H9 (cell line): ENCODE measurements around the gene ATG2A. TPM values are rescaled to one million over a fixed set of nuclear protein-coding genes. Genes with fewer than 3 reads are reported as not detected.

Experiments
- DNase-seq: peaks from one replicate; pipeline ENCODE4 v3.0.0-alpha.2; 2017
- H2AFZ ChIP-seq: one replicate; pipeline ENCODE4 v1.6.1; 2013; ENCODE audit warnings: mild to moderate bottlenecking, low read length, control low read depth, moderate library complexity
- H2AK5ac ChIP-seq: 2 replicates; pipeline ENCODE4 v1.6.1; 2013; ENCODE audit warnings: low read length, control low read depth, mixed read lengths; ENCODE audit not compliant: insufficient read length
- H2BK120ac ChIP-seq: one replicate; pipeline ENCODE4 v1.6.1; 2013; ENCODE audit warnings: low read depth, mild to moderate bottlenecking, low read length, control low read depth, inconsistent platforms; ENCODE audit not compliant: poor library complexity, severe bottlenecking
- H2BK12ac ChIP-seq: 2 replicates; pipeline ENCODE4 v1.6.1; 2013; ENCODE audit warnings: low read length, control low read depth, mixed read lengths, low read depth; ENCODE audit not compliant: insufficient read length
- H2BK15ac ChIP-seq: 2 replicates; pipeline ENCODE4 v1.6.1; 2013; ENCODE audit warnings: low read depth, low read length, control low read depth
- H2BK20ac ChIP-seq: one replicate; pipeline ENCODE4 v1.6.1; 2013; ENCODE audit warnings: low read depth, mild to moderate bottlenecking, low read length, control low read depth, inconsistent platforms; ENCODE audit not compliant: poor library complexity, severe bottlenecking
- H2BK5ac ChIP-seq: 2 replicates; pipeline ENCODE4 v1.6.1; 2013; ENCODE audit warnings: low read length, control low read depth, mixed read lengths; ENCODE audit not compliant: insufficient read length
- H3K14ac ChIP-seq: 2 replicates; pipeline ENCODE4 v1.6.1; 2013; ENCODE audit warnings: low read length, control low read depth; ENCODE audit not compliant: insufficient read depth
- H3K18ac ChIP-seq: 2 replicates; pipeline ENCODE4 v1.6.1; 2013; ENCODE audit warnings: low read depth, mild to moderate bottlenecking, mixed read lengths, low read length, control low read depth; ENCODE audit not compliant: insufficient read length
- H3K23ac ChIP-seq: 2 replicates; pipeline ENCODE4 v1.6.1; 2013; ENCODE audit warnings: low read length, control low read depth, mixed read lengths, low read depth; ENCODE audit not compliant: insufficient read length
- H3K23me2 ChIP-seq: 2 replicates; pipeline ENCODE4 v1.6.1; 2013; ENCODE audit warnings: low read depth, mild to moderate bottlenecking, mixed read lengths, low read length, control low read depth; ENCODE audit not compliant: insufficient read length, poor library complexity, severe bottlenecking
- H3K27ac ChIP-seq: 2 replicates; pipeline ENCODE4 v1.5.1; 2013; ENCODE audit warnings: low read length, control low read depth, mixed read lengths, low read depth; ENCODE audit not compliant: insufficient read length
- H3K27me3 ChIP-seq: 2 replicates; pipeline ENCODE4 v1.6.1; 2013; ENCODE audit warnings: low read length, control low read depth, inconsistent platforms; ENCODE audit not compliant: insufficient read depth
- H3K4ac ChIP-seq: 2 replicates; pipeline ENCODE4 v1.6.1; 2013; ENCODE audit warnings: low read depth, mild to moderate bottlenecking, control low read depth, inconsistent platforms, low read length, moderate library complexity
- H3K4me1 ChIP-seq: 2 replicates; pipeline ENCODE4 v1.6.1; 2013; ENCODE audit warnings: low read length, control low read depth, inconsistent platforms; ENCODE audit not compliant: insufficient read depth
- H3K4me2 ChIP-seq: 2 replicates; pipeline ENCODE4 v1.6.1; 2013; ENCODE audit warnings: low read length, control low read depth, mixed read lengths; ENCODE audit not compliant: insufficient read length, insufficient read depth
- H3K56ac ChIP-seq: 2 replicates; pipeline ENCODE4 v1.6.1; 2013; ENCODE audit warnings: low read depth, mild to moderate bottlenecking, mixed read lengths, low read length, control low read depth; ENCODE audit not compliant: insufficient read length
- H3K79me1 ChIP-seq: 2 replicates; pipeline ENCODE4 v1.6.1; 2013; ENCODE audit warnings: low read depth, mild to moderate bottlenecking, moderate library complexity, low read length, control low read depth, inconsistent platforms; ENCODE audit not compliant: insufficient read depth, poor library complexity, severe bottlenecking
- H3K79me2 ChIP-seq: 2 replicates; pipeline ENCODE4 v1.6.1; 2013; ENCODE audit warnings: low read length, control low read depth, inconsistent platforms; ENCODE audit not compliant: insufficient read depth
- H3K9ac ChIP-seq: 2 replicates; pipeline ENCODE4 v1.6.1; 2013; ENCODE audit warnings: low read length, control low read depth, mixed read lengths; ENCODE audit not compliant: insufficient read length; ENCODE audit errors: extremely low read depth
- H3K9me3 ChIP-seq: one replicate; pipeline ENCODE4 v1.6.1; 2013; ENCODE audit warnings: low read depth, low read length, inconsistent platforms; ENCODE audit not compliant: control insufficient read depth
- H3T11ph ChIP-seq: one replicate; pipeline ENCODE4 v1.6.1; 2013; ENCODE audit warnings: mild to moderate bottlenecking, low read length, control low read depth, inconsistent platforms
- H4K20me1 ChIP-seq: one replicate; pipeline ENCODE4 v1.6.1; 2013; ENCODE audit not compliant: control insufficient read depth, insufficient read length, insufficient read depth
- H4K5ac ChIP-seq: 2 replicates; pipeline ENCODE4 v1.6.1; 2013; ENCODE audit warnings: low read depth, mild to moderate bottlenecking, mixed read lengths, low read length, control low read depth; ENCODE audit not compliant: insufficient read length
- H4K8ac ChIP-seq: replicated peaks from 2 replicates; pipeline ENCODE4 v1.6.1; 2013; ENCODE audit warnings: low read length, control low read depth, mixed read lengths, low read depth; ENCODE audit not compliant: insufficient read length
- H4K91ac ChIP-seq: 2 replicates; pipeline ENCODE4 v1.6.1; 2013; ENCODE audit warnings: low read depth, mild to moderate bottlenecking, moderate library complexity, mixed read lengths, low read length, control low read depth; ENCODE audit not compliant: insufficient read length
- H3K27ac Mint-ChIP-seq, 3 experiments: 2 replicates in 2 of 3; 3 replicates in 1 of 3; pipeline ENCODE4 v1.8.0; 2020 to 2021; ENCODE audit warnings: mixed read lengths in 3 of 3, mild to moderate bottlenecking in 1 of 3, moderate library complexity in 1 of 3
- H3K27me3 Mint-ChIP-seq: 2 replicates; pipeline ENCODE4 v1.8.0; 2021; ENCODE audit warnings: low read depth, mild to moderate bottlenecking, moderate library complexity, mixed read lengths
- H3K36me3 Mint-ChIP-seq, 3 experiments: 2 replicates in 2 of 3; 3 replicates in 1 of 3; pipeline ENCODE4 v1.8.0; 2020 to 2021; ENCODE audit warnings: low read depth in 3 of 3, mixed read lengths in 3 of 3; ENCODE audit not compliant: insufficient read depth in 1 of 3
- H3K4me1 Mint-ChIP-seq, 2 experiments: 2 replicates each; pipeline ENCODE4 v1.8.0; 2020; ENCODE audit warnings: mixed read lengths in 2 of 2
- H3K4me3 Mint-ChIP-seq, 2 experiments: 2 replicates in 1 of 2; 3 replicates in 1 of 2; pipeline ENCODE4 v1.8.0; 2020 to 2021; ENCODE audit warnings: mild to moderate bottlenecking in 2 of 2, mixed read lengths in 2 of 2, moderate library complexity in 1 of 2
- H3K9me3 Mint-ChIP-seq, 2 experiments: 2 replicates in 1 of 2; 3 replicates in 1 of 2; pipeline ENCODE4 v1.8.0; 2020; ENCODE audit warnings: mild to moderate bottlenecking in 2 of 2, mixed read lengths in 2 of 2, moderate library complexity in 1 of 2
- WGBS: extraction: QIAGEN DNeasy Blood & Tissue Kit; methylation state at CpG from one replicate; pipeline ENCODE4 v1.1.7; 2013; ENCODE audit warnings: missing lambda C conversion rate, low lambda C conversion rate, mixed read lengths; ENCODE audit not compliant: insufficient read length; ENCODE audit errors: extremely low coverage; 5-methylcytosine and 5-hydroxymethylcytosine counted together
- total RNA-seq: library from RNA; stranded (reverse); gene quantifications from 2 replicates; pipeline ENCODE4 v1.2.1, GENCODE V29; 2021
- TF ChIP-seq, protein P1 (sequence below): fragments of 200-600 bp; sonication (generic); conservative IDR thresholded peaks from 3 replicates; pipeline ENCODE4 v1.8.0; 2021; ENCODE audit warnings: antibody characterized with exemption, mild to moderate bottlenecking

ATG2A gene
- total RNA-seq, 1 experiment from 2014 or later, result 21.3 TPM

DNA sequence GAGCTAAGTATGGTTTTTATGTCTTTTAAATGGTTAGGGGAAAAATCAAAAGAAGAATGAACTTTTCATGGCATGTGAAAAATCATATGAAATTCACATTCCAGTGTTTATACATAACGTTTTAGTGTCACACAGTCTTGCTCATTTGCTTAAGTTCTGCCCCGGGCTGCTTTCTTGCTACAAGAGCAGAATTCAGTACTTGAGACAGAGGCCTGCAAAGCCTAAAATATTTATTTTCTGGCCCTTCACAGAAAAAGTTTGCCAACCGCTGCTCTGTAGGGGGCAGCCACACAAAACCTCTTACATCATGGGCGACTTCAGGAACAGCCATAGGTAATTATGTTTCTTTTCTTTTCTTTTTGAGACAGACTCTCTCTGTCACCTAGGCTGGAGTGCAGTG lies 1.0 kb upstream of the ATG2A start:
- no peak overlapping the region for H3K23ac ChIP-seq
- TF ChIP-seq, protein P1, sequence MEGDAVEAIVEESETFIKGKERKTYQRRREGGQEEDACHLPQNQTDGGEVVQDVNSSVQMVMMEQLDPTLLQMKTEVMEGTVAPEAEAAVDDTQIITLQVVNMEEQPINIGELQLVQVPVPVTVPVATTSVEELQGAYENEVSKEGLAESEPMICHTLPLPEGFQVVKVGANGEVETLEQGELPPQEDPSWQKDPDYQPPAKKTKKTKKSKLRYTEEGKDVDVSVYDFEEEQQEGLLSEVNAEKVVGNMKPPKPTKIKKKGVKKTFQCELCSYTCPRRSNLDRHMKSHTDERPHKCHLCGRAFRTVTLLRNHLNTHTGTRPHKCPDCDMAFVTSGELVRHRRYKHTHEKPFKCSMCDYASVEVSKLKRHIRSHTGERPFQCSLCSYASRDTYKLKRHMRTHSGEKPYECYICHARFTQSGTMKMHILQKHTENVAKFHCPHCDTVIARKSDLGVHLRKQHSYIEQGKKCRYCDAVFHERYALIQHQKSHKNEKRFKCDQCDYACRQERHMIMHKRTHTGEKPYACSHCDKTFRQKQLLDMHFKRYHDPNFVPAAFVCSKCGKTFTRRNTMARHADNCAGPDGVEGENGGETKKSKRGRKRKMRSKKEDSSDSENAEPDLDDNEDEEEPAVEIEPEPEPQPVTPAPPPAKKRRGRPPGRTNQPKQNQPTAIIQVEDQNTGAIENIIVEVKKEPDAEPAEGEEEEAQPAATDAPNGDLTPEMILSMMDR, result no peak
- peak overlapping the region; percentile 66 for H3K4me2 ChIP-seq
- no peak overlapping the region for H3K27ac ChIP-seq
- no peaks in the 10 kb centered on the region for H3K79me1 ChIP-seq
- Mint-ChIP-seq H3K4me3 (peak overlapping the region; percentile 84 to 90), H3K27me3 (no peaks in the 10 kb centered on the region), H3K9me3 (no peaks in the 10 kb centered on the region), H3K4me1 (peaks cover 18 to 22% of the 10 kb centered on the region in 2 experiments), H3K27ac (peak overlapping the region; percentile 81 to 97 (median 86)), H3K36me3 (peaks cover 4 to 8% (median 6%) of the 10 kb centered on the region in 3 experiments; a peak in 6 of 7 replicates)
- H3T11ph ChIP-seq, result no peak overlapping the region
- no peaks in the 10 kb centered on the region for H3K27me3 ChIP-seq
- no peaks in the 10 kb centered on the region for H4K20me1 ChIP-seq
- no peak overlapping the region for H4K8ac ChIP-seq
- H2BK15ac ChIP-seq, result no peak overlapping the region
- H2BK120ac ChIP-seq, result no peak overlapping the region
- no peak overlapping the region for H2BK20ac ChIP-seq
- H3K4me1 ChIP-seq, result no peaks in the 10 kb centered on the region
- no peaks in the 10 kb centered on the region for H3K79me2 ChIP-seq
- no peak overlapping the region for H2BK12ac ChIP-seq
- H2AFZ ChIP-seq, result no peak overlapping the region
- H2AK5ac ChIP-seq, result no peak overlapping the region
- H3K9me3 ChIP-seq, result no peaks in the 10 kb centered on the region
- H3K14ac ChIP-seq, result no peak overlapping the region
- no peak overlapping the region for H3K56ac ChIP-seq
- H3K9ac ChIP-seq, result peak overlapping the region; percentile 61
- H3K4ac ChIP-seq, result no peak overlapping the region
- H4K91ac ChIP-seq, result no peak overlapping the region
- H2BK5ac ChIP-seq, result no peak overlapping the region
- no peak for DNase-seq
- H4K5ac ChIP-seq, result no peak overlapping the region
- H3K18ac ChIP-seq, result no peak overlapping the region
- H3K23me2 ChIP-seq, result peaks cover 10% of the 10 kb centered on the region
- WGBS, result no CpG with 5 or more reads among the region's 4 CpGs
